Fibroblast of peridontal ligament (primary cell): Measurements from ENCODE around the gene KIAA1755.
A peak's percentile ranks its signal among the peaks of the same experiment; 100 is the strongest.
"Not testable (repeated sequence)": the region's sequence is repeated elsewhere in the genome, so short reads cannot be mapped to it uniquely, and the experiment has no call there.

Experiments
- DNase-seq: peaks from one replicate; pipeline ENCODE4 v3.0.0-alpha.2; 2010; ENCODE audit errors: extremely low read depth

The KIAA1755 gene

GRCh38 chr20:38261054-38261390, 487 bp upstream of the KIAA1755 start:
- no peak for DNase-seq

GRCh38 chr20:38260025-38260377, 534 bp downstream of the KIAA1755 start:
- DNase-seq: peak; percentile 25

GRCh38 chr20:38258545-38259215, 1.9 kb downstream of the KIAA1755 start:
- no peak for DNase-seq

GRCh38 chr20:38256966-38257365, 3.6 kb downstream of the KIAA1755 start:
- no peak for DNase-seq

GRCh38 chr20:38256021-38256420, 4.5 kb downstream of the KIAA1755 start:
- DNase-seq: no peak

- DNase-seq: peak; percentile 41
Measured at GRCh38 chr20:38255393-38255792, 5.1 kb downstream of the KIAA1755 start.

- DNase-seq: not testable (repeated sequence)
Measured at GRCh38 chr20:38254621-38255020, 5.9 kb downstream of the KIAA1755 start.

GRCh38 chr20:38253571-38253970, 7.0 kb downstream of the KIAA1755 start:
- DNase-seq: no peak

GRCh38 chr20:38252292-38253288, 7.9 kb downstream of the KIAA1755 start:
- peak; percentile 70 for DNase-seq

GRCh38 chr20:38251441-38251840, 9.1 kb downstream of the KIAA1755 start:
- not testable (repeated sequence) for DNase-seq

GRCh38 chr20:38250609-38251008, 9.9 kb downstream of the KIAA1755 start:
- no peak for DNase-seq

- DNase-seq: peak; percentile 18
Measured at GRCh38 chr20:38249536-38250310, 10.8 kb downstream of the KIAA1755 start.

- DNase-seq: no peak
Measured at GRCh38 chr20:38248133-38248532, 12.4 kb downstream of the KIAA1755 start.

- DNase-seq: not testable (repeated sequence)
Measured at GRCh38 chr20:38247725-38248124, 12.8 kb downstream of the KIAA1755 start.

- DNase-seq: no peak
Measured at GRCh38 chr20:38247166-38247509, 13.4 kb downstream of the KIAA1755 start.

- peak; percentile 36 for DNase-seq
Measured at GRCh38 chr20:38246357-38247165, 14.0 kb downstream of the KIAA1755 start.

GRCh38 chr20:38245753-38246152, 14.8 kb downstream of the KIAA1755 start:
- DNase-seq: no peak

GRCh38 chr20:38243709-38244020, 16.9 kb downstream of the KIAA1755 start:
- DNase-seq: no peak

- no peak for DNase-seq
Measured at GRCh38 chr20:38242848-38243708, 17.5 kb downstream of the KIAA1755 start.

- no peak for DNase-seq
Measured at GRCh38 chr20:38241201-38241600, 19.3 kb downstream of the KIAA1755 start.

- DNase-seq: no peak
Measured at GRCh38 chr20:38239441-38239840, 21.1 kb downstream of the KIAA1755 start.
